HEK293T (cell line): Measurements from ENCODE around the gene KRTAP12-1.

Experiments used
- CTCF ChIA-PET: fragments of 350-600 bp; formaldehyde crosslinking; extraction: SDS; loops from one replicate; lab custom pipeline; 2021; ENCODE audit warnings: antibody characterized with exemption, inconsistent platforms; lab: Yijun Ruan, JAX
- POLR2A ChIA-PET: fragments of 350-600 bp; formaldehyde crosslinking; extraction: SDS; loops from one replicate; lab custom pipeline; 2020; ENCODE audit warnings: antibody characterized with exemption, inconsistent platforms; lab: Yijun Ruan, JAX
- DNase-seq: peaks from one replicate; pipeline ENCODE4 v3.0.0; 2012; ENCODE audit warnings: mixed read lengths; ENCODE audit errors: extremely low spot score
- ARNT ChIP-seq: fragments of 450-650 bp; IDR thresholded peaks from 2 replicates; pipeline ENCODE4 v1.6.1; 2017; ENCODE audit warnings: mild to moderate bottlenecking
- BHLHE40 ChIP-seq: fragments of 450-650 bp; IDR thresholded peaks from 2 replicates; pipeline ENCODE4 v1.6.1; 2016; ENCODE audit warnings: mild to moderate bottlenecking, moderate library complexity, borderline replicate concordance
- CTBP1 ChIP-seq: fragments of 450-650 bp; IDR thresholded peaks from 2 replicates; pipeline ENCODE4 v1.6.1; 2016; ENCODE audit warnings: borderline replicate concordance
- ELF4 ChIP-seq: fragments of 450-650 bp; IDR thresholded peaks from 2 replicates; pipeline ENCODE4 v1.6.1; 2017; ENCODE audit warnings: antibody characterized with exemption
- FOXA1 ChIP-seq: fragments of 450-650 bp; IDR thresholded peaks from 2 replicates; pipeline ENCODE4 v1.6.1; 2016; ENCODE audit warnings: mild to moderate bottlenecking
- FOXK2 ChIP-seq: fragments of 450-650 bp; IDR thresholded peaks from 2 replicates; pipeline ENCODE4 v1.6.1; 2016; ENCODE audit warnings: mild to moderate bottlenecking
- FOXM1 ChIP-seq: fragments of 450-650 bp; IDR thresholded peaks from 2 replicates; pipeline ENCODE4 v1.6.1; 2017; ENCODE audit warnings: mild to moderate bottlenecking, borderline replicate concordance
- HDGF ChIP-seq: fragments of 450-650 bp; IDR thresholded peaks from 2 replicates; pipeline ENCODE4 v1.6.1; 2017; ENCODE audit warnings: antibody characterized with exemption, borderline replicate concordance
- L3MBTL2 ChIP-seq: fragments of 450-650 bp; conservative IDR thresholded peaks from 2 replicates; pipeline ENCODE4 v1.6.1; 2016; ENCODE audit warnings: mild to moderate bottlenecking
- LEF1 ChIP-seq: fragments of 450-650 bp; IDR thresholded peaks from 2 replicates; pipeline ENCODE4 v1.6.1; 2017; ENCODE audit warnings: mild to moderate bottlenecking, borderline replicate concordance
- NFRKB ChIP-seq: fragments of 450-650 bp; IDR thresholded peaks from 2 replicates; pipeline ENCODE4 v1.6.1; 2016; ENCODE audit warnings: mild to moderate bottlenecking, moderate library complexity
- SP1 ChIP-seq: fragments of 450-650 bp; IDR thresholded peaks from 2 replicates; pipeline ENCODE4 v1.6.1; 2017
- SUZ12 ChIP-seq: fragments of 450-650 bp; IDR thresholded peaks from 2 replicates; pipeline ENCODE4 v1.6.1; 2016; ENCODE audit warnings: mild to moderate bottlenecking
- TARDBP ChIP-seq: fragments of 450-650 bp; IDR thresholded peaks from 2 replicates; pipeline ENCODE4 v1.6.1; 2016
- ZNF384 ChIP-seq: fragments of 450-650 bp; IDR thresholded peaks from 2 replicates; pipeline ENCODE4 v1.6.1; 2016
- TF ChIP-seq, protein P1 (sequence below): fragments of 450-650 bp; IDR thresholded peaks from 2 replicates; pipeline ENCODE4 v1.6.1; 2016

Gene KRTAP12-1

GRCh38 chr21:44708866-44709425 is 27.0 kb upstream of the KRTAP12-1 start:
- CTCF ChIA-PET: no interaction called here
- POLR2A ChIA-PET: no interaction called here
- TF ChIP-seq, protein P1, sequence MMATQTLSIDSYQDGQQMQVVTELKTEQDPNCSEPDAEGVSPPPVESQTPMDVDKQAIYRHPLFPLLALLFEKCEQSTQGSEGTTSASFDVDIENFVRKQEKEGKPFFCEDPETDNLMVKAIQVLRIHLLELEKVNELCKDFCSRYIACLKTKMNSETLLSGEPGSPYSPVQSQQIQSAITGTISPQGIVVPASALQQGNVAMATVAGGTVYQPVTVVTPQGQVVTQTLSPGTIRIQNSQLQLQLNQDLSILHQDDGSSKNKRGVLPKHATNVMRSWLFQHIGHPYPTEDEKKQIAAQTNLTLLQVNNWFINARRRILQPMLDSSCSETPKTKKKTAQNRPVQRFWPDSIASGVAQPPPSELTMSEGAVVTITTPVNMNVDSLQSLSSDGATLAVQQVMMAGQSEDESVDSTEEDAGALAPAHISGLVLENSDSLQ: no peak
- no peak for TF ChIP-seq FOXA1
- TF ChIP-seq FOXM1: no peak
- TF ChIP-seq LEF1: no peak
- no peak for TF ChIP-seq SUZ12
- no peak for TF ChIP-seq L3MBTL2
- no peak for TF ChIP-seq TARDBP
- no peak for TF ChIP-seq CTBP1
- no peak for TF ChIP-seq FOXK2
- no peak for TF ChIP-seq BHLHE40
- no peak for TF ChIP-seq SP1
- TF ChIP-seq ARNT: no peak
- no peak for TF ChIP-seq HDGF
- no peak for TF ChIP-seq ELF4
- TF ChIP-seq ZNF384: no peak
- TF ChIP-seq NFRKB: no peak
- no peak for DNase-seq

- ChIA-PET CTCF (no interaction called here), POLR2A (no interaction called here)
- no peak for DNase-seq
- TF ChIP-seq TARDBP: no peak
These were observed 26.4 kb upstream of the KRTAP12-1 start for GRCh38 chr21:44708213-44708865.

DNA sequence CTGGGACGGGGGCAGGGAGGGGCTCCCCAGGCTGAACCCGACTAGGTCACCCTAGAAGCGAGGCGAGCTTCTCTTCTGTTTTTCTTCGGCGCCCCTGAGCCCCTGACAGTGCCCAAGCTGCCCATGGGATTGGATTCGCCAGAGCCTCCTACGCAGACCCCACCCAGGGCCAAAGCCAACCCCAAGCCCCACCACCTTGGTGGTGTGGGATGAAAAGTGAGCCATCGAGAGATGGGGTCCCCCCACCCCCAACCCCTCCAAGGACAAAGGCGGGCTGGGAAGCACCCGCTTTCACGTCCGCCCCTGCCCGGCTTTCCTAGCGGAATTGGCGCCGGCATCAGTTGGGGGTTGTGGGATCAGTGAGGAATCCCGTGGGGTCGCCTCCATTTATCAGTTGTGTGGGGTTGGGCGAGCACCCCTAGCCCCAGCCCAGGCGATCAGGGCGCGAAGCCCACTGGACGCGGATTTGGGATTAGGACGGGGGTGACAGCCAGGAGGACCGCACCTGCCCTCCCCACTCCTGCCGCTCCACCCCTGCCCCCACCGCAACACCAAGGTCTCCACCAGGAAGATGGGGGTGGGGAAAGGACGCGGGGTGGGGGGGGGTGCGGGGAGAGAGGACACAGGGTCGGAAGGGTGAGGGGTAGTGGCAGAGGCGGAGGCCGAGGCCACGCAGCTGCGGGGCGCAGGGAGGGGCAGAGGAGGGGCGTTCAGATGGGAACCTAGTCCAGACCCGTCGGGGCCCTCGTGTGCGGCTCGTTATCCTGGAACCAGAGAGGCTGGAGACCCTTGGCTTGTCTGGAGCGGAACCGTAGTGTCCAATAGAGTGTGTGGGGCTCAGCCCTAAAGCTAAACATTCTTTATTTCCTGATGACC is 25.0 kb upstream of the KRTAP12-1 start:
- ChIA-PET CTCF (no interaction called here), POLR2A (interaction anchor here (0.9 kb wide), 1 partner anchor 95 kb away, joined by 3 read pairs; the partner anchor contains the start of gene UBE2G2)
- TF ChIP-seq FOXM1 (no peak), NFRKB (no peak), HDGF (no peak)
- DNase-seq: no peak

DNA sequence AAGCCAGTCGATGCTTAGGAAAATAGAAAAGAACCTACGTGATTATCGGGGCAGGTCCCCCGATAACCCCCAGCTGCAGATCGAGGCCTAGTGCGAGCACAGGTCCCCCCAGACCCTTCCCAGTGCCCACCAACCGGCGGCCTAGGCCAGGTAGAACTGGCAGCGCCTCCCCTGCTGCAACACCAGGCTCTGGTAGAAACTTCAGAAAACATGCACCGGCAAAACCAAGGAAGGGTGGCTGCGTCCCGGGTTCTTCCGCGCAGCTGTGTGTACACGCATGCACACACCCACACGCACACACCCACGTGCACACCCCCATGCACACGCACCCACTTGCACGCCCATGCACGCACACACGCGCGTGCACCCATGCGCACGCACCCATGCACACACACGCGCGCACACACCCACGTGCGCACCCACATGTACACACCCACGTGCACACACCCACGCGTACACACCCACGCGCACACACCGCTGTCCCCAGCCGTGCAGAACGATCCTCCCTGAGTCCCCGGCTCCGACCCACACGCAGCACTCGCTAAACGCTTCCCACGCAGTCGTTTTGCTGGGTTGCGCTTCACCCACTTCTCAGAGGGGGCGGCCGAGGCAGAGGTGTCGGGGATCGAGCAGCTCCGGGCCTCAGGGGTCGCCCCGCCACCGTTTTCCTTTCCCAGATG is 24.2 kb upstream of the KRTAP12-1 start:
- CTCF ChIA-PET: no interaction called here
- TF ChIP-seq TARDBP (no peak), CTBP1 (no peak), FOXM1 (no peak), ELF4 (no peak), NFRKB (no peak), HDGF (no peak), ZNF384 (no peak), LEF1 (no peak), L3MBTL2 (no peak), SP1 (no peak), SUZ12 (no peak), ARNT (no peak), FOXK2 (no peak), BHLHE40 (no peak), FOXA1 (no peak)
- TF ChIP-seq, protein P1: no peak
- DNase-seq: no peak
- POLR2A ChIA-PET: interaction anchor here (0.9 kb wide), 1 partner anchor 95 kb away, joined by 3 read pairs; the partner anchor contains the start of gene UBE2G2

- POLR2A ChIA-PET: no interaction called here
- no peak for DNase-seq
- CTCF ChIA-PET: no interaction called here
- TF ChIP-seq HDGF (no peak), LEF1 (no peak), BHLHE40 (no peak), TARDBP (no peak), SP1 (no peak), ARNT (no peak), SUZ12 (no peak), ZNF384 (no peak), NFRKB (no peak), L3MBTL2 (no peak)
- TF ChIP-seq, protein P1: no peak
These were observed 22.7 kb upstream of the KRTAP12-1 start for GRCh38 chr21:44704636-44705001.
